Renal pelvis (tissue), 12 donors: ENCODE data around the gene SNU13. TPM values are rescaled to one million over a fixed set of nuclear protein-coding genes. Genes with fewer than 3 reads are reported as not detected.
"Not testable (repeated sequence)": the region's sequence is repeated elsewhere in the genome, so short reads cannot be mapped to it uniquely, and the experiment has no call there.

Experiments
- DNase-seq: peaks from one replicate; pipeline ENCODE4 v3.0.0-alpha.2; 2013
- long read RNA-seq, 16 experiments: transcript quantifications; one replicate each; lab custom pipeline, GENCODE V29; 2026
- polyA plus RNA-seq, 3 donors: library from polyadenylated mRNA; unstranded; fragments of 120-200 nt; gene quantifications; one replicate each; pipeline ENCODE4 v1.2.1, GENCODE V29; 2013; ENCODE audit not compliant: insufficient read length in 3 of 3

SNU13 gene
- 100 to 1,000 TPM; 122 to 169 (median 148) TPM for polyA plus RNA-seq
- long read RNA-seq, donor 1, transcript SNU13-201 (3 exons, 877 nt) = minor isoform, 36 of 144 reads
- long read RNA-seq, donor 1, transcript SNU13-202 (3 exons, 1,503 nt) = major isoform, 94 of 144 reads
- long read RNA-seq, donor 1, partial matches to known transcripts = 13 of 144 reads
- long read RNA-seq, donor 1, other reads (novel, unspliced or antisense) = 0 of 144 reads
- long read RNA-seq, donor 2, transcript SNU13-202 (3 exons, 1,503 nt) = major isoform, 119 of 186 reads
- long read RNA-seq, donor 2, transcript SNU13-201 (3 exons, 877 nt) = minor isoform, 55 of 186 reads
- long read RNA-seq, donor 2, partial matches to known transcripts = 9 of 186 reads
- long read RNA-seq, donor 2, other reads (novel, unspliced or antisense) = 0 of 186 reads
- long read RNA-seq, donor 3, transcript SNU13-202 (3 exons, 1,503 nt) = major isoform, 75 of 118 reads
- long read RNA-seq, donor 3, transcript SNU13-201 (3 exons, 877 nt) = minor isoform, 27 of 118 reads
- long read RNA-seq, donor 3, partial matches to known transcripts = 13 of 118 reads
- long read RNA-seq, donor 3, other reads (novel, unspliced or antisense) = 0 of 118 reads
- long read RNA-seq, donor 4, transcript SNU13-201 (3 exons, 877 nt) = minor isoform, 46 of 162 reads
- long read RNA-seq, donor 4, transcript SNU13-202 (3 exons, 1,503 nt) = major isoform, 101 of 162 reads
- long read RNA-seq, donor 4, partial matches to known transcripts = 15 of 162 reads
- long read RNA-seq, donor 4, other reads (novel, unspliced or antisense) = 0 of 162 reads
- long read RNA-seq, donor 5, transcript SNU13-202 (3 exons, 1,503 nt) = major isoform, 58 of 89 reads
- long read RNA-seq, donor 5, transcript SNU13-201 (3 exons, 877 nt) = minor isoform, 31 of 89 reads
- long read RNA-seq, donor 5, partial matches to known transcripts = 0 of 89 reads
- long read RNA-seq, donor 5, other reads (novel, unspliced or antisense) = 0 of 89 reads
- long read RNA-seq, donor 6, transcript SNU13-202 (3 exons, 1,503 nt) = major isoform, 57 of 101 reads
- long read RNA-seq, donor 6, transcript SNU13-201 (3 exons, 877 nt) = minor isoform, 33 of 101 reads
- long read RNA-seq, donor 6, partial matches to known transcripts = 10 of 101 reads
- long read RNA-seq, donor 6, other reads (novel, unspliced or antisense) = 0 of 101 reads
- long read RNA-seq, donor 7, transcript SNU13-202 (3 exons, 1,503 nt) = major isoform, 97 of 161 reads
- long read RNA-seq, donor 7, transcript SNU13-201 (3 exons, 877 nt) = minor isoform, 50 of 161 reads
- long read RNA-seq, donor 7, partial matches to known transcripts = 13 of 161 reads
- long read RNA-seq, donor 7, other reads (novel, unspliced or antisense) = 0 of 161 reads
- long read RNA-seq, donor 8, transcript SNU13-201 (3 exons, 877 nt) = minor isoform, 8 of 75 reads
- long read RNA-seq, donor 8, transcript SNU13-202 (3 exons, 1,503 nt) = major isoform, 58 of 75 reads
- long read RNA-seq, donor 8, partial matches to known transcripts = 8 of 75 reads
- long read RNA-seq, donor 8, other reads (novel, unspliced or antisense) = 0 of 75 reads
- long read RNA-seq, donor 9, transcript SNU13-201 (3 exons, 877 nt) = minor isoform, 65 of 181 reads
- long read RNA-seq, donor 9, transcript SNU13-202 (3 exons, 1,503 nt) = major isoform, 90 of 181 reads
- long read RNA-seq, donor 9, partial matches to known transcripts = 24 of 181 reads
- long read RNA-seq, donor 9, other reads (novel, unspliced or antisense) = 0 of 181 reads
- long read RNA-seq, donor 10, transcript SNU13-202 (3 exons, 1,503 nt) = major isoform, 65 of 115 reads
- long read RNA-seq, donor 10, transcript SNU13-201 (3 exons, 877 nt) = minor isoform, 37 of 115 reads
- long read RNA-seq, donor 10, partial matches to known transcripts = 13 of 115 reads
- long read RNA-seq, donor 10, other reads (novel, unspliced or antisense) = 0 of 115 reads
- long read RNA-seq, donor 11, transcript SNU13-202 (3 exons, 1,503 nt) = major isoform, 75 of 111 reads
- long read RNA-seq, donor 11, transcript SNU13-201 (3 exons, 877 nt) = minor isoform, 28 of 111 reads
- long read RNA-seq, donor 11, partial matches to known transcripts = 7 of 111 reads
- long read RNA-seq, donor 11, other reads (novel, unspliced or antisense) = 0 of 111 reads
- long read RNA-seq, donor 12, transcript SNU13-201 (3 exons, 877 nt) = minor isoform, 46 of 138 reads
- long read RNA-seq, donor 12, transcript SNU13-202 (3 exons, 1,503 nt) = major isoform, 75 of 138 reads
- long read RNA-seq, donor 12, partial matches to known transcripts = 16 of 138 reads
- long read RNA-seq, donor 12, other reads (novel, unspliced or antisense) = 0 of 138 reads
- long read RNA-seq, donor 13, transcript SNU13-202 (3 exons, 1,503 nt) = major isoform, 52 of 76 reads
- long read RNA-seq, donor 13, transcript SNU13-201 (3 exons, 877 nt) = minor isoform, 13 of 76 reads
- long read RNA-seq, donor 13, partial matches to known transcripts = 11 of 76 reads
- long read RNA-seq, donor 13, other reads (novel, unspliced or antisense) = 0 of 76 reads
- long read RNA-seq, donor 14, transcript SNU13-201 (3 exons, 877 nt) = minor isoform, 49 of 235 reads
- long read RNA-seq, donor 14, transcript SNU13-202 (3 exons, 1,503 nt) = major isoform, 136 of 235 reads
- long read RNA-seq, donor 14, partial matches to known transcripts = 49 of 235 reads
- long read RNA-seq, donor 14, other reads (novel, unspliced or antisense) = 0 of 235 reads
- long read RNA-seq, donor 15, transcript SNU13-201 (3 exons, 877 nt) = minor isoform, 38 of 168 reads
- long read RNA-seq, donor 15, transcript SNU13-202 (3 exons, 1,503 nt) = major isoform, 107 of 168 reads
- long read RNA-seq, donor 15, partial matches to known transcripts = 23 of 168 reads
- long read RNA-seq, donor 15, other reads (novel, unspliced or antisense) = 0 of 168 reads
- long read RNA-seq, donor 16, transcript SNU13-202 (3 exons, 1,503 nt) = major isoform, 101 of 166 reads
- long read RNA-seq, donor 16, transcript SNU13-201 (3 exons, 877 nt) = minor isoform, 42 of 166 reads
- long read RNA-seq, donor 16, partial matches to known transcripts = 19 of 166 reads
- long read RNA-seq, donor 16, other reads (novel, unspliced or antisense) = 0 of 166 reads

GRCh38 chr22:41688365-41689211 lies at the start of gene SNU13:
Gene SNU13 (minus strand): TSS chr22:41688867. CDS start chr22:41688796, 71 bp downstream.
- DNase-seq = peak; percentile 93

GRCh38 chr22:41733241-41733640 lies 44.6 kb upstream of the SNU13 start:
- not testable (repeated sequence) for DNase-seq

GRCh38 chr22:41732096-41732772 lies 43.6 kb upstream of the SNU13 start:
- no peak for DNase-seq

- DNase-seq = no peak
These were observed 42.9 kb upstream of the SNU13 start for GRCh38 chr22:41731609-41732008.

GRCh38 chr22:41725510-41726110 lies 36.9 kb upstream of the SNU13 start:
- DNase-seq = no peak

GRCh38 chr22:41722496-41722895 lies 33.8 kb upstream of the SNU13 start:
- DNase-seq = no peak

GRCh38 chr22:41713004-41713403 lies 24.3 kb upstream of the SNU13 start:
- DNase-seq = no peak

- no peak for DNase-seq
These were observed 20.7 kb upstream of the SNU13 start for GRCh38 chr22:41709341-41709740.

GRCh38 chr22:41702763-41703162 lies 14.1 kb upstream of the SNU13 start:
- no peak for DNase-seq

GRCh38 chr22:41700108-41700364 lies 11.4 kb upstream of the SNU13 start:
- DNase-seq = no peak

- peak; percentile 81 for DNase-seq
These were observed 10.8 kb upstream of the SNU13 start, which contains the start of gene MEI1 for GRCh38 chr22:41699264-41700107. Gene MEI1 (plus strand): TSS chr22:41699503. CDS start chr22:41699539, 36 bp downstream.

- DNase-seq = peak; percentile 95
These were observed 8.6 kb upstream of the SNU13 start for GRCh38 chr22:41697126-41697775.

- no peak for DNase-seq
These were observed 8.0 kb upstream of the SNU13 start for GRCh38 chr22:41696703-41697102.

- DNase-seq = no peak
These were observed 6.5 kb upstream of the SNU13 start for GRCh38 chr22:41695211-41695610.
